Ascending aorta (tissue), 2 donors: ENCODE measurements around the gene DNLZ. TPM values are rescaled to one million over a fixed set of nuclear protein-coding genes. Genes with fewer than 3 reads are reported as not detected.
A peak's percentile ranks its signal among the peaks of the same experiment; 100 is the strongest.
"Not testable (repeated sequence)": the region's sequence is repeated elsewhere in the genome, so short reads cannot be mapped to it uniquely, and the experiment has no call there.

ENCODE experiments used
- DNase-seq, 2 donors: peaks; one replicate each; pipeline ENCODE4 v3.0.0-alpha.2; 2019; ENCODE audit warnings: low spot score in 2 of 2
- H3K27ac ChIP-seq, 2 donors: fragments of 200-600 bp; sonication (generic); one replicate each; pipeline ENCODE4 v1.5.1; 2016 to 2017; ENCODE audit warnings: mild to moderate bottlenecking in 1 of 2
- H3K27me3 ChIP-seq: fragments of 200-600 bp; sonication (generic); one replicate; pipeline ENCODE4 v1.5.1; 2017
- H3K36me3 ChIP-seq, 2 donors: fragments of 200-600 bp; sonication (generic); one replicate each; pipeline ENCODE4 v1.5.1; 2016
- H3K4me1 ChIP-seq, 2 donors: fragments of 200-600 bp; sonication (generic); one replicate each; pipeline ENCODE4 v1.5.1; 2016 to 2017; ENCODE audit warnings: mild to moderate bottlenecking in 1 of 2
- H3K4me3 ChIP-seq, 2 donors: fragments of 200-600 bp; sonication (generic); one replicate each; pipeline ENCODE4 v1.5.1; 2016 to 2017; ENCODE audit warnings: mild to moderate bottlenecking in 1 of 2
- H3K9me3 ChIP-seq, 2 donors: fragments of 200-600 bp; sonication (generic); one replicate each; pipeline ENCODE4 v1.5.1; 2016
- intact Hi-C: fragments of 100-400 bp; cut with DNase I; formaldehyde crosslinking; loops from one replicate; pipeline ENCODE4 v1.15.1; 2023
- total RNA-seq: library from RNA; depleted of rRNA; stranded (reverse); fragments of >200 nt; gene quantifications from one replicate; pipeline ENCODE4 v1.1.0, GENCODE V29; 2016
- TF ChIP-seq, protein P1 (sequence below), 3 experiments: fragments of 200-600 bp in 2 of 3; fragments of 450-650 bp in 1 of 3; sonication (generic) in 2 of 3; IDR thresholded peaks; one replicate each; pipeline ENCODE4 v1.5.1; 2016 to 2019; ENCODE audit warnings: antibody characterized with exemption in 3 of 3, mild to moderate bottlenecking in 1 of 3, moderate library complexity in 1 of 3

The DNLZ gene
- total RNA-seq, 1 donor from 2014 or later = 191 TPM

DNA sequence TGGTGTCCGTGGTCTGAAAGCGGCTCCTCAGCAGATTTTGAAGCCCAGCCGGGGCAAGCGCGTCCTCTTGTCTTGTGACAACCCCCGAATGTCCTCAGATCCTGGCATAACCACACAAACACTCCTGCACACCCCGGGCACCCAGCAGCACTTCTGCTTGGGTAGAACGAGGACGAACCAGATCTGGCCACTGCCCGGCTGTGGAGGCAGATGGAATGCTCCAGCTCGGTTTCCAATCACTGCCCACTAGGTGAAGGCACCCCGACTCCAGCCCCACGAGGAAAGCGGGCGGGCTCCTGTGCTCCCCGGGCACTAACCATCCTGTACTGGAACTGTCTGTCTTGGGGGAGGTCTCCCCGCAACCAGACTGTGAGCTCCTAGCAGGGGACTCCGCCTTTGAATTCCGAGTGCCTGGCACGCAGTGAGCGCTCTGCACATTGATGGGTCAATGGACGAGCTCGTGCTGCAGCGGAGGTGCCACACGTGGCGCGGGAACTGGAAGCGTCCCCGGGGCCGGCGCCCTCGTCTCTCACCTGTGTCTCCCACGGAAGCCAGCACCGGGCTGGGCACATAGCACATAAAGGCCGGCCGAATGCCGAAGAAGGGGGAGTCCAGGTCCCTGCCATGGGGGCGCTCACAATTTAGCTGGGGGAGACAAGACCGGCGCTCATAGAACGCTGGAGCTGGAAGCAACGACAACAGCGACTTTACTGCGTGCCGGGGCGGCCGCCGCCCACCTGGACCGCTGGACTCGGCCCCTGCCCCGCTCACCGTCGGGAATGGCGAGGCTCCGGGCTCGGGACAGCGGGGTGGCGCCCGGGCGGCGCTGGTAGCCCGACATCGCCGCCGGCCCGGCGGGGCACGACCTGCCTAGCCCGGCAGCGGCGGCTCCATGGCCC lies 46.3 kb upstream of the DNLZ start:
- H3K27ac ChIP-seq = peak overlapping the region; percentile 60 to 77
- H3K9me3 ChIP-seq = no peaks in the 10 kb centered on the region
- TF ChIP-seq, protein P1, sequence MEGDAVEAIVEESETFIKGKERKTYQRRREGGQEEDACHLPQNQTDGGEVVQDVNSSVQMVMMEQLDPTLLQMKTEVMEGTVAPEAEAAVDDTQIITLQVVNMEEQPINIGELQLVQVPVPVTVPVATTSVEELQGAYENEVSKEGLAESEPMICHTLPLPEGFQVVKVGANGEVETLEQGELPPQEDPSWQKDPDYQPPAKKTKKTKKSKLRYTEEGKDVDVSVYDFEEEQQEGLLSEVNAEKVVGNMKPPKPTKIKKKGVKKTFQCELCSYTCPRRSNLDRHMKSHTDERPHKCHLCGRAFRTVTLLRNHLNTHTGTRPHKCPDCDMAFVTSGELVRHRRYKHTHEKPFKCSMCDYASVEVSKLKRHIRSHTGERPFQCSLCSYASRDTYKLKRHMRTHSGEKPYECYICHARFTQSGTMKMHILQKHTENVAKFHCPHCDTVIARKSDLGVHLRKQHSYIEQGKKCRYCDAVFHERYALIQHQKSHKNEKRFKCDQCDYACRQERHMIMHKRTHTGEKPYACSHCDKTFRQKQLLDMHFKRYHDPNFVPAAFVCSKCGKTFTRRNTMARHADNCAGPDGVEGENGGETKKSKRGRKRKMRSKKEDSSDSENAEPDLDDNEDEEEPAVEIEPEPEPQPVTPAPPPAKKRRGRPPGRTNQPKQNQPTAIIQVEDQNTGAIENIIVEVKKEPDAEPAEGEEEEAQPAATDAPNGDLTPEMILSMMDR (IDR thresholded peaks at IDR 0.05) = peak in 1 of 3 experiments; percentile 4
- peak in 1 of 2 donors; percentile 67 for DNase-seq
- peak overlapping the region; percentile 72 to 92 for H3K4me3 ChIP-seq
- intact Hi-C loops = loop anchor here (1.0 to 5.0 kb wide), 4 partner anchors 10 to 72 kb away; partner anchors contain the start of genes DNLZ, INPP5E, SEC16A and SNAPC4
- H3K27me3 ChIP-seq = no peaks in the 10 kb centered on the region
- H3K36me3 ChIP-seq = peaks cover 42 to 46% of the 10 kb centered on the region in 2 donors
- H3K4me1 ChIP-seq = peaks cover 9 to 19% of the 10 kb centered on the region in 2 donors

DNA sequence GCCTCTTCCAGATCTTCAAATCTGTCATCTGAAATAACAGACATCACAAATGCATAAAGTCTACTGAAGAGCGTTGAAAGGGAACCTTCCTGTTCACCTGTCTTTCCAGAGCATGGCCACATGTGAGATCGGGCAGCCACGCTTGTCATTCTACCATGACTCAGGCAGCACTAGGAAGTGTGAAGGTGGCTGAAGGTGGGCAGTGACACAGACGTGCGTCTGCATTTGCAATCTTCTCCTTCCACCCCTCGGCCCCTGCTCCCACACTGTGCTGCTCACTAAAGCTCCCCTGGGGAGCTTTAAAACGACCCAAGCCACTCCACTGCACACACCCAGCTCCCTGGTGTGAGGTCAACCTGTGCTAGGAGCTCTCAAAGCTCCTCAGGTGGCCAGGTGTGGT lies 44.4 kb upstream of the DNLZ start:
- H3K27me3 ChIP-seq = no peaks in the 10 kb centered on the region
- H3K36me3 ChIP-seq = peaks cover 29 to 40% of the 10 kb centered on the region in 2 donors
- intact Hi-C loops = no loop called here

DNA sequence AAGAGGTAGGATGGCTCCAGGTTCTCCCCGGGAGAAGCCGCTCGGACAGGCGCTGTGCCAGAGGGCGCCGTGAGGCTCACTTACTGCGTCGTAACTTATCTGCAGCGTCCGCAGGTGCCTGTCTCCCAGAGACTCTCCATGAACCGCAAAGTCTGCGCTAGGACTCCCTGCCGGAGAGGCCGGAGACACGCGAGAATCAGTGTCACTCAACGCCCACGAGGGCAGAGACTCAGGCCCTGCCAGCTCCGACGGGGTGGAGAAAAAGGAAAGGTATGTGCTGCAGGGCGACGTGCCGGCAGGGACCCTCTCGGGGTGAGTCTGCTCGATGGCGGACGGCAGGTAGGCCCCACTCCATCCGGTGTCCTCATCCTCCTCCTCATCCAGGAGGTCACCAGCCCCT lies 43.5 kb upstream of the DNLZ start:
- H3K27ac ChIP-seq, H3K4me3 ChIP-seq, H3K27me3 ChIP-seq, H3K9me3 ChIP-seq, intact Hi-C loops: not testable (repeated sequence)
- Histone ChIP-seq H3K36me3 (peaks cover 27 to 38% of the 10 kb centered on the region in 2 donors), H3K4me1 (peaks cover 9 to 19% of the 10 kb centered on the region in 2 donors)
- peak in 1 of 2 donors; percentile 61 for DNase-seq

More for the DNA sequence above, 44.4 kb upstream of the DNLZ start:
- TF ChIP-seq, protein P1 (IDR thresholded peaks at IDR 0.05) = no peak
- Histone ChIP-seq H3K9me3 (no peaks in the 10 kb centered on the region), H3K4me1 (peaks cover 9 to 19% of the 10 kb centered on the region in 2 donors), H3K27ac (no peak overlapping the region), H3K4me3 (no peak overlapping the region)
- DNase-seq = no peak

DNA sequence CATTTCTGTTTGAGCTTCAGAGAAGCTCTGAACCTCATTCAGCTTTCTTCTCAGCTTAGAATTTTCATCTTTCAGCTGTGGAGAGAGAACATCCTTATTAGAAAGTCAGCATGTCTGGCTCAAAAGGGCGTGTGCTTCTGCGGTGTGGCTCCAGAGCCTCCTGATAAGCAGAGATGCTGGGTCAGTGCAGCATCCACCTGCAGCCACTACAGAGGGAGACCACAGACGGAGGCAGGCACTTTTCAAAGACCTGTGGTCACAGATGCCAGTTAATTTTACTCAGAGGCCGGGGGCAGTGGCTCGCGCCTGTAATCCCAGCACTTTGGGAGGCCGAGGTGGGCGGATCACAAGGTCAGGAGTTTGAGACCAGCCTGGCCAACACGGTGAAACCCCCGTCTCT lies 42.4 kb upstream of the DNLZ start:
- H3K27me3 ChIP-seq, H3K9me3 ChIP-seq, H3K4me1 ChIP-seq, H3K4me3 ChIP-seq, DNase-seq, H3K27ac ChIP-seq, intact Hi-C loops: not testable (repeated sequence)
- peaks cover 27 to 41% of the 10 kb centered on the region in 2 donors for H3K36me3 ChIP-seq

DNA sequence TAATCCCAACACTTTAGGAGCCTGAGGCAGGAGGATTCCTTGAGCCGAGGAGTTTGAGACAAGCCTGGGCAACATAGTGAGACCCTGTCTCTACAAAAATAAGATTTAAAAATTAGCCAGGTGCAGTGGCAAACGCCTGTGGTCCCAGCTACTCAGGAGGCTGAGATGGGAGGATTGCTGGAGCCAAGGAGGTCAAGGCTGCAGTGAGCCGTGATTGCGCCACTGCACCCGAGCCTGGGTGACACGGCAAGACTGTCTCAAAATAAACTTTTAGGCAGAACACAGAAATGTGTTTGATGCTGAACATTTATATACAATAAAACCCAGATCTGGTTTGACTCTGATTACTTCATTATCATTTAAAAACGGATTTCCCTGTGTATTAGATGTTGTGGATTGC lies 41.9 kb upstream of the DNLZ start:
- no peak overlapping the region for H3K4me3 ChIP-seq
- peaks cover 27 to 41% of the 10 kb centered on the region in 2 donors for H3K36me3 ChIP-seq
- H3K27me3 ChIP-seq = no peaks in the 10 kb centered on the region
- H3K27ac ChIP-seq = no peak overlapping the region
- TF ChIP-seq, protein P1 (IDR thresholded peaks at IDR 0.05) = no peak
- H3K9me3 ChIP-seq = no peaks in the 10 kb centered on the region
- intact Hi-C loops = no loop called here
- peaks cover 8 to 10% of the 10 kb centered on the region in 2 donors for H3K4me1 ChIP-seq
- DNase-seq = no peak

DNA sequence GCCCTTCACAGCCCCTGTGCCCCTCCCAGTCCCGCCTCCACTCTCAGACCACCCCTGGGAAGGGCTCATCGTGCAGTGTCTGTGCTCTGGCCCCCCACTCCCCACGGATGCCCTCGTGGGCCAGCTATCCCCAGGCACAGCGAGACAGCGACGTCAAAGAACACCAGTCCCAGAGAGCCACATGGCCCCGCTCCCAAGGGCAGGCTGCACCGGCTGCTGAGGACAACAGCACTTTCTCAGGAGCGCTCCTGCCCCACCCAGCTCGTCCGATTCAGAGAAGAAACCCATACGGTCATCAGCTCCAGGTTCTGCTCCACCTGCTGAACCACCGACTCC lies 41.2 kb upstream of the DNLZ start:
- H3K9me3 ChIP-seq = no peaks in the 10 kb centered on the region
- intact Hi-C loops = loop anchor here (5.0 kb wide), 1 partner anchor 77 kb away; the partner anchor contains the start of gene GPSM1
- H3K27me3 ChIP-seq = no peaks in the 10 kb centered on the region
- peaks cover 8 to 9% of the 10 kb centered on the region in 2 donors for H3K4me1 ChIP-seq
- TF ChIP-seq, protein P1 (IDR thresholded peaks at IDR 0.05) = no peak
- no peak for DNase-seq
- H3K4me3 ChIP-seq = no peak overlapping the region
- H3K27ac ChIP-seq = no peak overlapping the region
- H3K36me3 ChIP-seq = peaks cover 27 to 41% of the 10 kb centered on the region in 2 donors
